CD4-positive, alpha-beta T cell (primary cell): ENCODE measurements around the gene MTRFR. TPM values are rescaled to one million over a fixed set of nuclear protein-coding genes. Genes with fewer than 3 reads are reported as not detected.

ENCODE experiments used
- ATAC-seq: fragments of 200-7000 bp; cut with Tn5 transposase; one replicate; pipeline ENCODE4 v1.10.0; 2022; ENCODE audit warnings: mild to moderate bottlenecking; ENCODE audit not compliant: poor library complexity
- CTCF ChIA-PET: fragments of 350-600 bp; sonication (Branson Sonifier 250); formaldehyde crosslinking; loops from one replicate; lab custom pipeline; 2021; ENCODE audit warnings: antibody characterized with exemption, inconsistent platforms; lab: Charles Lee
- POLR2A ChIA-PET: fragments of 350-600 bp; sonication (Branson Sonifier 250); formaldehyde crosslinking; loops from one replicate; lab custom pipeline; 2021; ENCODE audit warnings: antibody characterized with exemption, inconsistent platforms; lab: Charles Lee
- DNase-seq, 14 experiments: peaks; one replicate each; pipeline ENCODE4 v3.0.0-alpha.2; 2013 to 2020; ENCODE audit warnings: mixed read lengths in 2 of 14
- H3K27ac ChIP-seq, 2 donors: one replicate each; pipeline versions ENCODE4 v1.5.1 to v1.7.0; 2013; ENCODE audit warnings: low read length in 2 of 2, low read depth in 1 of 2, mild to moderate bottlenecking in 1 of 2
- H3K27me3 ChIP-seq, 2 experiments: 1 replicate in 1 of 2; 2 replicates in 1 of 2; pipeline versions ENCODE4 v1.6.1 to v1.7.0; 2013; ENCODE audit warnings: low read length in 2 of 2, control low read depth in 1 of 2, mild to moderate bottlenecking in 1 of 2, moderate library complexity in 1 of 2; ENCODE audit not compliant: insufficient read depth in 2 of 2, control insufficient read depth in 1 of 2
- H3K36me3 ChIP-seq: one replicate; pipeline ENCODE4 v1.6.1; 2013; ENCODE audit warnings: low read length, control low read depth; ENCODE audit not compliant: insufficient read depth
- H3K4me1 ChIP-seq: one replicate; pipeline ENCODE4 v1.6.1; 2013; ENCODE audit warnings: low read length, control low read depth; ENCODE audit not compliant: insufficient read depth
- H3K4me3 ChIP-seq: one replicate; pipeline ENCODE4 v1.5.1; 2013; ENCODE audit warnings: mild to moderate bottlenecking, low read length, moderate library complexity
- H3K9me3 ChIP-seq, 2 experiments: 1 replicate in 1 of 2; 2 replicates in 1 of 2; pipeline versions ENCODE4 v1.6.1 to v1.7.0; 2013; ENCODE audit warnings: low read length in 2 of 2, mild to moderate bottlenecking in 2 of 2, control low read depth in 1 of 2, moderate library complexity in 1 of 2; ENCODE audit not compliant: control insufficient read depth in 1 of 2, insufficient read depth in 1 of 2
- H3K27ac Mint-ChIP-seq: one replicate; pipeline ENCODE4 v1.8.0; 2020; ENCODE audit warnings: mixed read lengths
- H3K27me3 Mint-ChIP-seq: one replicate; pipeline ENCODE4 v1.8.0; 2021; ENCODE audit warnings: mixed read lengths
- H3K36me3 Mint-ChIP-seq: one replicate; pipeline ENCODE4 v1.8.0; 2021; ENCODE audit warnings: low read depth, mixed read lengths
- H3K4me1 Mint-ChIP-seq: one replicate; pipeline ENCODE4 v1.8.0; 2021; ENCODE audit warnings: low read depth, mixed read lengths
- H3K4me3 Mint-ChIP-seq: one replicate; pipeline ENCODE4 v1.8.0; 2020; ENCODE audit warnings: mild to moderate bottlenecking, mixed read lengths
- H3K9me3 Mint-ChIP-seq: one replicate; pipeline ENCODE4 v1.8.0; 2020; ENCODE audit warnings: mixed read lengths
- intact Hi-C, 2 experiments: fragments of 100-400 bp; cut with DNase I in 1 of 2; cut with micrococcal nuclease in 1 of 2; formaldehyde crosslinking; loops; one replicate each; pipeline versions ENCODE4 v1.15.1 to v1.9.0; 2023 to 2025; cut with DNase I, micrococcal nuclease
- total RNA-seq, 174 experiments: library from RNA in 2 of 174; stranded (reverse) in 2 of 174; gene quantifications; one replicate each; pipeline ENCODE4 v1.2.3 and lab custom pipeline; 2021 to 2026
- TF ChIP-seq, protein P1 (sequence below): fragments of 200-600 bp; IDR thresholded peaks from one replicate; pipeline ENCODE4 v1.8.0; 2022; ENCODE audit warnings: antibody characterized with exemption, mild to moderate bottlenecking

MTRFR gene
- total RNA-seq, 2 experiments from 2014 or later: 43.2 to 44.5 TPM

- ChIA-PET POLR2A (interaction anchor here (0.6 to 3.2 kb wide), 20 partner anchors 9 to 412 kb away, joined by 3 to 18 read pairs (median 4); partner anchors contain the start of genes ARL6IP4 and OGFOD2), CTCF (interaction anchor here (0.7 to 2.4 kb wide), 26 partner anchors 9 to 444 kb away, joined by 3 to 39 read pairs (median 4); partner anchors contain the start of gene PITPNM2)
- H3K4me3 ChIP-seq: no peak overlapping the region
- no peaks in the 10 kb centered on the region for H3K27me3 Mint-ChIP-seq
- peak overlapping the region; percentile 72 for H3K4me3 Mint-ChIP-seq
- TF ChIP-seq, protein P1, sequence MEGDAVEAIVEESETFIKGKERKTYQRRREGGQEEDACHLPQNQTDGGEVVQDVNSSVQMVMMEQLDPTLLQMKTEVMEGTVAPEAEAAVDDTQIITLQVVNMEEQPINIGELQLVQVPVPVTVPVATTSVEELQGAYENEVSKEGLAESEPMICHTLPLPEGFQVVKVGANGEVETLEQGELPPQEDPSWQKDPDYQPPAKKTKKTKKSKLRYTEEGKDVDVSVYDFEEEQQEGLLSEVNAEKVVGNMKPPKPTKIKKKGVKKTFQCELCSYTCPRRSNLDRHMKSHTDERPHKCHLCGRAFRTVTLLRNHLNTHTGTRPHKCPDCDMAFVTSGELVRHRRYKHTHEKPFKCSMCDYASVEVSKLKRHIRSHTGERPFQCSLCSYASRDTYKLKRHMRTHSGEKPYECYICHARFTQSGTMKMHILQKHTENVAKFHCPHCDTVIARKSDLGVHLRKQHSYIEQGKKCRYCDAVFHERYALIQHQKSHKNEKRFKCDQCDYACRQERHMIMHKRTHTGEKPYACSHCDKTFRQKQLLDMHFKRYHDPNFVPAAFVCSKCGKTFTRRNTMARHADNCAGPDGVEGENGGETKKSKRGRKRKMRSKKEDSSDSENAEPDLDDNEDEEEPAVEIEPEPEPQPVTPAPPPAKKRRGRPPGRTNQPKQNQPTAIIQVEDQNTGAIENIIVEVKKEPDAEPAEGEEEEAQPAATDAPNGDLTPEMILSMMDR: peak; percentile 89
- H3K27ac ChIP-seq: peak overlapping the region in 1 of 2 donors; percentile 26
- H3K36me3 Mint-ChIP-seq: peaks cover 64% of the 10 kb centered on the region
- intact Hi-C loops: loop anchor here (1.0 to 5.0 kb wide), 9 partner anchors 14 to 445 kb away; partner anchors contain the start of genes PITPNM2 (in 2 of the 2) and OGFOD2 (in 1 of the 2)
- peak; percentile 57 to 82 (median 70) for DNase-seq
- no peaks in the 10 kb centered on the region for H3K9me3 Mint-ChIP-seq
- H3K4me1 ChIP-seq: peaks cover 67% of the 10 kb centered on the region
- ATAC-seq: peak; percentile 3
- H3K9me3 ChIP-seq: no peaks in the 10 kb centered on the region
- H3K4me1 Mint-ChIP-seq: peaks cover 68% of the 10 kb centered on the region
- H3K36me3 ChIP-seq: peaks cover 12% of the 10 kb centered on the region
- no peaks in the 10 kb centered on the region for H3K27me3 ChIP-seq
- peak overlapping the region; percentile 84 for H3K27ac Mint-ChIP-seq
Measured at GRCh38 chr12:123237646-123238329, 4.6 kb downstream of the MTRFR start.

DNA sequence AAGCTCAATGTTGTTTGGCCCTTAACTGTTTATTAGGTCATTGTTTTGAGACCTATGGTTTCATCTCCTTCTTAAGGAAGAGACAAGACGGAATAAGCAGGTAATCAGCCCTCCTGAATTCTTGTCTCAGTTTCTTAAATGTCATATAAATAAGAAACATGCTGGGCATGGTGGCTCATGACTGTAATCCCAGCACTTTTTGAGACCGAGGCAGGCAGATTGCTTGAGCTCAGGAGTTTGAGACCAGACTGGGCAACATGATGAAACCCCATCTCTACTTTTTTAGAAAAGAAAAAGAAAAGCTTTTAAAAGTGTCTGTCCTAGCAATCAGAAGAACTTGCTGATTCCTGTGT, 5.1 kb downstream of the MTRFR start:
- no peaks in the 10 kb centered on the region for H3K9me3 Mint-ChIP-seq
- peaks cover 66% of the 10 kb centered on the region for H3K4me1 Mint-ChIP-seq
- POLR2A ChIA-PET: interaction anchor here (0.6 to 3.2 kb wide), 17 partner anchors 10 to 412 kb away, joined by 3 to 18 read pairs (median 5); partner anchors contain the start of genes ARL6IP4 and OGFOD2
- Histone ChIP-seq H3K4me3 (no peak overlapping the region), H3K4me1 (peaks cover 68% of the 10 kb centered on the region), H3K36me3 (peaks cover 12% of the 10 kb centered on the region), H3K9me3 (no peaks in the 10 kb centered on the region), H3K27ac (peak overlapping the region in 1 of 2 donors; percentile 26), H3K27me3 (no peaks in the 10 kb centered on the region)
- intact Hi-C loops: loop anchor here (1.0 to 5.0 kb wide), 9 partner anchors 15 to 446 kb away; partner anchors contain the start of genes PITPNM2 (in 2 of the 2) and OGFOD2 (in 1 of the 2)
- peak overlapping the region; percentile 84 for H3K27ac Mint-ChIP-seq
- peak overlapping the region; percentile 72 for H3K4me3 Mint-ChIP-seq
- TF ChIP-seq, protein P1: peak; percentile 42
- ATAC-seq (no peak), DNase-seq (no peak)
- peaks cover 61% of the 10 kb centered on the region for H3K36me3 Mint-ChIP-seq
- CTCF ChIA-PET: interaction anchor here (0.7 to 2.4 kb wide), 25 partner anchors 9 to 445 kb away, joined by 3 to 39 read pairs (median 4); partner anchors contain the start of gene PITPNM2
- H3K27me3 Mint-ChIP-seq: no peaks in the 10 kb centered on the region

DNA sequence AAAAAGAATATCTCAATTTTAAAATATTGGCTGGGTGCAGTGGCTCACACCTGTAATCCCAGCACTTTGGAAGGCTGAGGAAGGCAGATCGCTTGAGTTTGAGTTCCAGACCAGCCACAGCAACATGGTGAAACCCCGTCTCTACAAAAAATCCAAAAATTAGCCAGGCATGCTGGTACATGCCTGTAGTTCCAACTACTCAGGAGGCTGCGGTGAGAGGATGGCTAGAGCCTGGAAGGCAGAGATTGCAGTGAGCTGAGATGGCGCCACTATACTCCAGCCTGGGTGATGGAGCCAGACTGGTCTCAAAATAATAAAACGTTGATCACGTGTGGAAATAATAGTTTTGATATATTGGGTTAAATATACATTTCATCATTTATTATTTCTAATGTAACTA, 5.7 kb downstream of the MTRFR start:
- H3K4me3 Mint-ChIP-seq: peak overlapping the region; percentile 30
- peaks cover 64% of the 10 kb centered on the region for H3K4me1 Mint-ChIP-seq
- CTCF ChIA-PET: interaction anchor here (1.6 to 2.4 kb wide), 6 partner anchors 9 to 195 kb away, joined by 3 to 39 read pairs (median 12); no protein-coding TSS in a partner anchor

More for the DNA sequence above, 5.7 kb downstream of the MTRFR start:
- H3K36me3 ChIP-seq: peaks cover 12% of the 10 kb centered on the region
- no peaks in the 10 kb centered on the region for H3K27me3 ChIP-seq
- peak overlapping the region; percentile 84 for H3K27ac Mint-ChIP-seq
- intact Hi-C loops: loop anchor here (1.0 to 5.0 kb wide), 9 partner anchors 16 to 447 kb away; partner anchors contain the start of genes PITPNM2 (in 2 of the 2) and OGFOD2 (in 1 of the 2)
- no peak for ATAC-seq
- H3K27ac ChIP-seq: no peak overlapping the region
- DNase-seq: no peak
- H3K27me3 Mint-ChIP-seq: no peaks in the 10 kb centered on the region
- H3K4me1 ChIP-seq: peaks cover 65% of the 10 kb centered on the region
- H3K36me3 Mint-ChIP-seq: peaks cover 54% of the 10 kb centered on the region
- H3K9me3 ChIP-seq: no peaks in the 10 kb centered on the region
- H3K9me3 Mint-ChIP-seq: no peaks in the 10 kb centered on the region
- TF ChIP-seq, protein P1: no peak
- POLR2A ChIA-PET: interaction anchor here (0.8 to 3.2 kb wide), 7 partner anchors 10 to 368 kb away, joined by 3 to 18 read pairs (median 6); partner anchors contain the start of gene OGFOD2
- no peak overlapping the region for H3K4me3 ChIP-seq
